HL-60 (cell line): ENCODE results near the gene KCNJ11.

Source experiments
- DNase-seq, 2 experiments: peaks; one replicate each; pipeline ENCODE4 v3.0.0-alpha.2; 2010 to 2020; ENCODE audit warnings: low read depth in 1 of 2, low spot score in 1 of 2
- H3K27ac ChIP-seq: fragments of 250-450 bp; sonication (Bioruptor Pico); replicated peaks from 2 replicates; pipeline ENCODE4 v1.5.1; 2020; ENCODE audit warnings: mild to moderate bottlenecking, moderate library complexity
- H3K27me3 ChIP-seq: fragments of 250-450 bp; sonication (Bioruptor Pico); 2 replicates; pipeline ENCODE4 v1.5.1; 2021; ENCODE audit warnings: mild to moderate bottlenecking, moderate library complexity; ENCODE audit not compliant: insufficient read depth, poor library complexity, severe bottlenecking
- H3K4me3 ChIP-seq: replicated peaks from 2 replicates; pipeline ENCODE4 v1.5.1; 2011; ENCODE audit warnings: mild to moderate bottlenecking, control low read depth, low read length; ENCODE audit not compliant: insufficient read depth
- CTCF ChIP-seq: IDR thresholded peaks from one replicate; pipeline ENCODE4 v1.5.1; 2011; ENCODE audit warnings: low read length, control low read depth, inconsistent platforms; ENCODE audit not compliant: insufficient read depth
- GABPA ChIP-seq: IDR thresholded peaks from 2 replicates; pipeline ENCODE4 v1.6.1; 2012; ENCODE audit warnings: low read depth
- POLR2AphosphoS5 ChIP-seq: IDR thresholded peaks from 2 replicates; pipeline ENCODE4 v1.6.1; 2012; ENCODE audit warnings: low read depth
- SPI1 ChIP-seq: IDR thresholded peaks from 2 replicates; pipeline ENCODE4 v1.6.1; 2012; ENCODE audit warnings: low read depth, mild to moderate bottlenecking, borderline replicate concordance
- TF ChIP-seq, protein P1 (sequence below): IDR thresholded peaks from 2 replicates; pipeline ENCODE4 v1.6.1; 2012; ENCODE audit warnings: low read depth; ENCODE audit not compliant: insufficient replicate concordance

Gene KCNJ11

DNA sequence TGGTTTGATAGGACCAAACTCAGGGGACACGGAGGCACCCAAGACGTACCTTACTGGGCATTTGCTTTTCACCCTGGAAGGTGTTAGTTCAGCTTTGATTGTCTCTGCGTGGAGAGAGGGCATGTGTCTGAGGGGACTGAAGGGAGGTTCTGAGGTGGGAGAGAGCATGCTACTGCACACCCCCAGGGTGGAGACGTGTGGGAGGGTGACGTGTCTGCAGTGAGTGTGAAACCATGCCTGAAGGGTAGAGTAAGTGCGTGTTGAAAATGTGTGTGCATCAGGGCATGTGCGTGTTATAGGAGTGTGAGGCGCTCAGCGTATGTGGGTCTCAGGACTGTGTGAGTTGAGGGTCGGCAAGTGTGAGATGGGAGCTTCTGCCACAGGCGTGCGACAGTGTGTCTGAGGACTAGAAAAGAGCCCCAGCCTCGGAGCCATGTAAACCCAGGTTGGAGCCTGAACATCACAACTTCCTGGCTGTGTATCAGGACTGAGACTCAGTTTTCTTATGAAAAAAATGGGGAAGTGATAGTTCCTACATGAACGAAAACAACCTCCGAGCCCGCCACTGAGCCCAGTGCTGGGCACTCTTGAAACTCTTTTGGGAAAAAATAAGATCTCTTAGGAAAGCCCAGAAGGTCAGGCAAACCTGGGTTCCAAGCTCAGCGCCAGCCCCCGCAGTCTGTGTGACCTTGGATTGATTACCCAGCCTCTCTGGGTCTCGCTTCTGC lies 11.8 kb upstream of the KCNJ11 start:
- Histone ChIP-seq H3K27me3 (peaks cover 2% of the 10 kb centered on the region), H3K4me3 (no peak overlapping the region), H3K27ac (no peak overlapping the region)
- TF ChIP-seq, protein P1, sequence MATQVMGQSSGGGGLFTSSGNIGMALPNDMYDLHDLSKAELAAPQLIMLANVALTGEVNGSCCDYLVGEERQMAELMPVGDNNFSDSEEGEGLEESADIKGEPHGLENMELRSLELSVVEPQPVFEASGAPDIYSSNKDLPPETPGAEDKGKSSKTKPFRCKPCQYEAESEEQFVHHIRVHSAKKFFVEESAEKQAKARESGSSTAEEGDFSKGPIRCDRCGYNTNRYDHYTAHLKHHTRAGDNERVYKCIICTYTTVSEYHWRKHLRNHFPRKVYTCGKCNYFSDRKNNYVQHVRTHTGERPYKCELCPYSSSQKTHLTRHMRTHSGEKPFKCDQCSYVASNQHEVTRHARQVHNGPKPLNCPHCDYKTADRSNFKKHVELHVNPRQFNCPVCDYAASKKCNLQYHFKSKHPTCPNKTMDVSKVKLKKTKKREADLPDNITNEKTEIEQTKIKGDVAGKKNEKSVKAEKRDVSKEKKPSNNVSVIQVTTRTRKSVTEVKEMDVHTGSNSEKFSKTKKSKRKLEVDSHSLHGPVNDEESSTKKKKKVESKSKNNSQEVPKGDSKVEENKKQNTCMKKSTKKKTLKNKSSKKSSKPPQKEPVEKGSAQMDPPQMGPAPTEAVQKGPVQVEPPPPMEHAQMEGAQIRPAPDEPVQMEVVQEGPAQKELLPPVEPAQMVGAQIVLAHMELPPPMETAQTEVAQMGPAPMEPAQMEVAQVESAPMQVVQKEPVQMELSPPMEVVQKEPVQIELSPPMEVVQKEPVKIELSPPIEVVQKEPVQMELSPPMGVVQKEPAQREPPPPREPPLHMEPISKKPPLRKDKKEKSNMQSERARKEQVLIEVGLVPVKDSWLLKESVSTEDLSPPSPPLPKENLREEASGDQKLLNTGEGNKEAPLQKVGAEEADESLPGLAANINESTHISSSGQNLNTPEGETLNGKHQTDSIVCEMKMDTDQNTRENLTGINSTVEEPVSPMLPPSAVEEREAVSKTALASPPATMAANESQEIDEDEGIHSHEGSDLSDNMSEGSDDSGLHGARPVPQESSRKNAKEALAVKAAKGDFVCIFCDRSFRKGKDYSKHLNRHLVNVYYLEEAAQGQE = no peak
- TF ChIP-seq SPI1 = peak; percentile 76
- no peak for DNase-seq

DNA sequence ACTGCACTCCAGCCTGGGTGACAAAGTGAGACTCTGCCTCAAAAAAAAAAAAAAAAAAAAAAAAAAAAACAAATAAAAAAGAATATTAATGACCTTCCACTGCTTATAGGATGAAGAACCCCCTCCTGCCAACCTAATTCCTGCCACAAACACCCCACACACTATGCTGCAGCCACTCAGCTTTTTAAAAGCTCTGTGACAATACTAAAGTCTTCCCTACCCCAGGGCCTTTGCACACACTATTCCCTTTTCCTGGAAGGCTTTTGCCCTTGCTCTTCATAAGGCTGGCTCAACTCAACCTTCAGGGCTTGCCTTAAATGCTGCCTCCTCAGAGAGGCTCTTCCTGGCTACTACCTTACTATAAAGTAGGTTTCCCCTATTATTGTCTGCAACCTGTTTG lies 10.8 kb upstream of the KCNJ11 start:
- H3K27me3 ChIP-seq = peaks cover 2% of the 10 kb centered on the region
- H3K4me3 ChIP-seq = no peak overlapping the region
- TF ChIP-seq, protein P1 = no peak
- TF ChIP-seq POLR2AphosphoS5 (no peak), CTCF (no peak)
- no peak for DNase-seq
- H3K27ac ChIP-seq = no peak overlapping the region

DNA sequence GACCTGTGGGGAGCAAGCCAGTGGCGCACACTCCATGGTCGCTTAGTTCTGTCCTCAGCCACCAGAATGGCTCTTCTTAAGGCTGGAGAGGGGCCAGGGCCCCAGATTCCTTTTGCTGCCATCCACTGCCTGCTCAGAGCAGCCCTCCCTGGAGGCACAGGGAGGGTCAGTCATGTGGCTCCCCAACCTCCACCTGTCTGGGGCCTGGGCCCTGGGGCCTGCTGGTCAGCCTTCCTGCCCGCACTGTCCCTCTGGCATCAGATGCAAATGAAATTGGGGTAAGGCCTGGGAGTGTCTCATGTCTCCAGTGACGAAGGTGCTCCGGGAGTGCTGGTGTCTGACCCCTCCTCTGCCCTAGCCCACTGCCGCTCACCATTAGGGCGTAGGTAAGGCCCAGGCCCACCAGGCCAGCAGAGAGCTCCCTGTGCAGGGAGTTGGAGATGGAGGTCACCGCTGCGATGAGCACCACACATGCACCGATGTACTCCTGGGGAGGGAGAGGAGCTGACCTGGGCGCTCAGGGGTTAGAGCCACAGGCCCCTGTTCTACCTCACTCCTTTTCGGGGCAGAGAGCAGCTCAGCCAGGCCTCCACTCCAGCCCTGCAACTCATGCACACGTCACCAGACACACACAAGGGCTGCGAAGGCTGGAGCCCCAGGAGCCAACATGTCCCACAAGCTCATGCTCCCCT lies 9.0 kb upstream of the KCNJ11 start:
- Histone ChIP-seq H3K27me3 (peaks cover 2% of the 10 kb centered on the region), H3K27ac (no peak overlapping the region), H3K4me3 (no peak overlapping the region)
- no peak for DNase-seq
- TF ChIP-seq SPI1 = no peak
- TF ChIP-seq GABPA = no peak
- TF ChIP-seq, protein P1 = no peak
- no peak for TF ChIP-seq POLR2AphosphoS5
- TF ChIP-seq CTCF = no peak
